PFSK-1 (cell line): ENCODE results near the gene SYCE3.

Source experiments
- POLR2AphosphoS5 ChIP-seq: IDR thresholded peaks from 2 replicates; pipeline ENCODE4 v1.6.1; 2012; ENCODE audit warnings: low read depth, mild to moderate bottlenecking, control low read depth, low read length, moderate library complexity
- REST ChIP-seq, 2 experiments: IDR thresholded peaks; 2 replicates each; pipeline versions ENCODE4 v1.6.1 to v1.8.0; 2011 to 2012; ENCODE audit warnings: low read depth in 2 of 2, low read length in 2 of 2, control low read depth in 1 of 2, inconsistent platforms in 1 of 2, mild to moderate bottlenecking in 1 of 2, moderate library complexity in 1 of 2; ENCODE audit not compliant: insufficient read depth in 1 of 2
- SIN3A ChIP-seq: IDR thresholded peaks from 2 replicates; pipeline ENCODE4 v1.6.1; 2012; ENCODE audit warnings: mild to moderate bottlenecking, low read length, moderate library complexity, borderline replicate concordance; ENCODE audit not compliant: insufficient read depth
- TAF1 ChIP-seq: IDR thresholded peaks from 2 replicates; pipeline ENCODE4 v1.6.1; 2012; ENCODE audit warnings: low read length, control low read depth, borderline replicate concordance; ENCODE audit not compliant: insufficient read depth

GRCh38 chr22:50561401-50562358 is 1.0 kb downstream of the SYCE3 start:
- TF ChIP-seq REST (IDR thresholded peaks at IDR 0.05; ENCODE audit: insufficient read depth in 1 of 2, low read depth in 2 of 2, low read length in 2 of 2) (no peak), TAF1 (no peak), POLR2AphosphoS5 (no peak), SIN3A (no peak)
